Measurements from ENCODE around the gene PAM.
"Not testable (repeated sequence)": the region's sequence is repeated elsewhere in the genome, so short reads cannot be mapped to it uniquely, and the experiment has no call there.

The PAM gene

GRCh38 chr5:103021314-103021713 lies 266.2 kb downstream of the PAM start:
- no peak overlapping the region for H3K27ac ChIP-seq (ENCODE audit: low read depth, low read length)
- no peaks in the 10 kb centered on the region for H3K27me3 ChIP-seq (ENCODE audit: control insufficient read depth, insufficient read depth, low read length)
- H3K4me1 ChIP-seq (ENCODE audit: control insufficient read depth, insufficient read depth, low read length) = no peaks in the 10 kb centered on the region
- H3K36me3 ChIP-seq (ENCODE audit: control insufficient read depth, insufficient read depth, low read length) = no peaks in the 10 kb centered on the region
- H3K4me3 ChIP-seq (ENCODE audit: low read length) = no peak overlapping the region
- no peak overlapping the region for H3K9ac ChIP-seq (ENCODE audit: low read length)

- Histone ChIP-seq H3K27ac (ENCODE audit: low read depth, low read length) (no peak overlapping the region), H3K27me3 (ENCODE audit: control insufficient read depth, insufficient read depth, low read length) (no peaks in the 10 kb centered on the region), H3K4me1 (ENCODE audit: control insufficient read depth, insufficient read depth, low read length) (no peaks in the 10 kb centered on the region), H3K4me3 (ENCODE audit: low read length) (no peak overlapping the region), H3K36me3 (ENCODE audit: control insufficient read depth, insufficient read depth, low read length) (peaks cover 2% of the 10 kb centered on the region), H3K9ac (ENCODE audit: low read length) (no peak overlapping the region)
Measured at GRCh38 chr5:103027267-103027666, 272.2 kb downstream of the PAM start.

- Histone ChIP-seq H3K27ac (ENCODE audit: low read depth, low read length) (no peak overlapping the region), H3K4me1 (ENCODE audit: control insufficient read depth, insufficient read depth, low read length) (no peaks in the 10 kb centered on the region), H3K9ac (ENCODE audit: low read length) (no peak overlapping the region), H3K27me3 (ENCODE audit: control insufficient read depth, insufficient read depth, low read length) (no peaks in the 10 kb centered on the region), H3K36me3 (ENCODE audit: control insufficient read depth, insufficient read depth, low read length) (peaks cover 2% of the 10 kb centered on the region), H3K4me3 (ENCODE audit: low read length) (no peak overlapping the region)
Measured at GRCh38 chr5:103031607-103032006, 276.5 kb downstream of the PAM start.

- Histone ChIP-seq H3K27me3 (ENCODE audit: control insufficient read depth, insufficient read depth, low read length) (no peaks in the 10 kb centered on the region), H3K27ac (ENCODE audit: low read depth, low read length) (no peak overlapping the region), H3K4me3 (ENCODE audit: low read length) (no peak overlapping the region), H3K9ac (ENCODE audit: low read length) (no peak overlapping the region), H3K4me1 (ENCODE audit: control insufficient read depth, insufficient read depth, low read length) (no peaks in the 10 kb centered on the region), H3K36me3 (ENCODE audit: control insufficient read depth, insufficient read depth, low read length) (peaks cover 2% of the 10 kb centered on the region)
Measured at GRCh38 chr5:103033696-103034095, 278.6 kb downstream of the PAM start.

- H3K27ac ChIP-seq (ENCODE audit: low read depth, low read length) = no peak overlapping the region
- no peaks in the 10 kb centered on the region for H3K27me3 ChIP-seq (ENCODE audit: control insufficient read depth, insufficient read depth, low read length)
- no peak overlapping the region for H3K9ac ChIP-seq (ENCODE audit: low read length)
- no peaks in the 10 kb centered on the region for H3K4me1 ChIP-seq (ENCODE audit: control insufficient read depth, insufficient read depth, low read length)
- no peak overlapping the region for H3K4me3 ChIP-seq (ENCODE audit: low read length)
- peaks cover 2% of the 10 kb centered on the region for H3K36me3 ChIP-seq (ENCODE audit: control insufficient read depth, insufficient read depth, low read length)
Measured at GRCh38 chr5:103034662-103035392, 279.7 kb downstream of the PAM start.

- Histone ChIP-seq H3K9ac (ENCODE audit: low read length) (no peak overlapping the region), H3K27ac (ENCODE audit: low read depth, low read length) (no peak overlapping the region), H3K36me3 (ENCODE audit: control insufficient read depth, insufficient read depth, low read length) (no peaks in the 10 kb centered on the region), H3K4me1 (ENCODE audit: control insufficient read depth, insufficient read depth, low read length) (no peaks in the 10 kb centered on the region), H3K4me3 (ENCODE audit: low read length) (no peak overlapping the region), H3K27me3 (ENCODE audit: control insufficient read depth, insufficient read depth, low read length) (no peaks in the 10 kb centered on the region)
Measured at GRCh38 chr5:103035701-103036100, 280.6 kb downstream of the PAM start.

- Histone ChIP-seq H3K4me3 (ENCODE audit: low read length) (no peak overlapping the region), H3K27me3 (ENCODE audit: control insufficient read depth, insufficient read depth, low read length) (no peaks in the 10 kb centered on the region)
Measured at GRCh38 chr5:103036601-103037000, 281.5 kb downstream of the PAM start.

GRCh38 chr5:103037673-103038455 lies 282.8 kb downstream of the PAM start:
- no peak overlapping the region for H3K9ac ChIP-seq (ENCODE audit: low read length)
- no peak overlapping the region for H3K4me3 ChIP-seq (ENCODE audit: low read length)
- no peaks in the 10 kb centered on the region for H3K36me3 ChIP-seq (ENCODE audit: control insufficient read depth, insufficient read depth, low read length)
- H3K27me3 ChIP-seq (ENCODE audit: control insufficient read depth, insufficient read depth, low read length) = no peaks in the 10 kb centered on the region
- no peaks in the 10 kb centered on the region for H3K4me1 ChIP-seq (ENCODE audit: control insufficient read depth, insufficient read depth, low read length)
- no peak overlapping the region for H3K27ac ChIP-seq (ENCODE audit: low read depth, low read length)

More at GRCh38 chr5:103036601-103037000, 281.5 kb downstream of the PAM start:
- Histone ChIP-seq H3K9ac (ENCODE audit: low read length) (no peak overlapping the region), H3K27ac (ENCODE audit: low read depth, low read length) (no peak overlapping the region), H3K4me1 (ENCODE audit: control insufficient read depth, insufficient read depth, low read length) (no peaks in the 10 kb centered on the region), H3K36me3 (ENCODE audit: control insufficient read depth, insufficient read depth, low read length) (no peaks in the 10 kb centered on the region)

- Histone ChIP-seq H3K9ac (ENCODE audit: low read length) (no peak overlapping the region), H3K27ac (ENCODE audit: low read depth, low read length) (no peak overlapping the region), H3K27me3 (ENCODE audit: control insufficient read depth, insufficient read depth, low read length) (no peaks in the 10 kb centered on the region), H3K36me3 (ENCODE audit: control insufficient read depth, insufficient read depth, low read length) (no peaks in the 10 kb centered on the region), H3K4me3 (ENCODE audit: low read length) (no peak overlapping the region), H3K4me1 (ENCODE audit: control insufficient read depth, insufficient read depth, low read length) (no peaks in the 10 kb centered on the region)
Measured at GRCh38 chr5:103041071-103041676, 286.1 kb downstream of the PAM start.

- H3K27me3 ChIP-seq (ENCODE audit: control insufficient read depth, insufficient read depth, low read length); H3K27ac ChIP-seq (ENCODE audit: low read depth, low read length); H3K4me1 ChIP-seq (ENCODE audit: control insufficient read depth, insufficient read depth, low read length); H3K9ac ChIP-seq (ENCODE audit: low read length); H3K4me3 ChIP-seq (ENCODE audit: low read length); H3K36me3 ChIP-seq (ENCODE audit: control insufficient read depth, insufficient read depth, low read length): not testable (repeated sequence)
Measured at GRCh38 chr5:103046706-103047105, 291.6 kb downstream of the PAM start.

GRCh38 chr5:103057208-103058130 lies 302.4 kb downstream of the PAM start:
- no peaks in the 10 kb centered on the region for H3K4me1 ChIP-seq (ENCODE audit: control insufficient read depth, insufficient read depth, low read length)
- no peak overlapping the region for H3K4me3 ChIP-seq (ENCODE audit: low read length)
- H3K27ac ChIP-seq (ENCODE audit: low read depth, low read length) = no peak overlapping the region
- H3K27me3 ChIP-seq (ENCODE audit: control insufficient read depth, insufficient read depth, low read length) = no peaks in the 10 kb centered on the region
- no peaks in the 10 kb centered on the region for H3K36me3 ChIP-seq (ENCODE audit: control insufficient read depth, insufficient read depth, low read length)
- H3K9ac ChIP-seq (ENCODE audit: low read length) = no peak overlapping the region

GRCh38 chr5:103059525-103059924 lies 304.4 kb downstream of the PAM start:
- Histone ChIP-seq H3K27ac (ENCODE audit: low read depth, low read length) (no peak overlapping the region), H3K9ac (ENCODE audit: low read length) (no peak overlapping the region), H3K27me3 (ENCODE audit: control insufficient read depth, insufficient read depth, low read length) (no peaks in the 10 kb centered on the region), H3K4me1 (ENCODE audit: control insufficient read depth, insufficient read depth, low read length) (no peaks in the 10 kb centered on the region), H3K4me3 (ENCODE audit: low read length) (no peak overlapping the region), H3K36me3 (ENCODE audit: control insufficient read depth, insufficient read depth, low read length) (no peaks in the 10 kb centered on the region)
